ENCODE measurements around the gene FHOD3. TPM values are rescaled to one million over a fixed set of nuclear protein-coding genes. Genes with fewer than 3 reads are reported as not detected.

Gene FHOD3
- total and polyA plus RNA-seq, 4 donors: 0.57 to 1.3 (median 1.2) TPM; not detected in 1

DNA sequence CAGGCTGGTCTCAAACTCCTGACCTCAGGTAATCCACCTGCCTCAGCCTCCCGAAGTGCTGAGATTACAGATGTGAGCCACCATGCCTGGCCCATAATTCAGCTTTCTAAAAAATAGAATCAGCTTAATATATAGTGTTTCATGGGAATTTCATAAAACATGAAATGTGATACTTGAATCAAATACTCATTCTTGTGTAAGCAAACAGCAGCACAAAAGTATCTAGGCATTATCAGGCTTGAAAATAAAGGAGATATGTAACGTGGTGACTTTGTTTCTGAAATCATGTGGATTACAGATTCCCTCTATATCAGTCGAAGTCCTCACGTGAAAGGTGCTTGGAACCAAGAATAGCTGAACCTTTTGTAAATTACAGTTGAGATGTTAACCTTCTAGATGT is 229.1 kb downstream of the FHOD3 start:
- H3K27me3 ChIP-seq (ENCODE audit: control insufficient read depth in 4 of 4, insufficient read depth in 4 of 4, low read length in 3 of 4): no peaks in the 10 kb centered on the region

More for the DNA sequence above, 229.1 kb downstream of the FHOD3 start:
- Histone ChIP-seq H3K9ac (ENCODE audit: low read depth in 1 of 2, low read length in 2 of 2) (no peak overlapping the region), H3K36me3 (ENCODE audit: control insufficient read depth in 4 of 4, insufficient read depth in 3 of 4, low read depth in 1 of 4, low read length in 3 of 4) (no peaks in the 10 kb centered on the region), H3K9me3 (ENCODE audit: control insufficient read depth in 4 of 4, low read length in 3 of 4) (no peaks in the 10 kb centered on the region), H3K4me1 (ENCODE audit: control insufficient read depth in 4 of 4, insufficient read depth in 4 of 4, low read length in 3 of 4) (no peaks in the 10 kb centered on the region), H3K27ac (ENCODE audit: low read depth in 1 of 2, low read length in 2 of 2) (no peak overlapping the region), H3K4me3 (ENCODE audit: low read depth in 1 of 3, low read length in 3 of 3) (no peak overlapping the region)
- DNase-seq (ENCODE audit: low spot score): no peak
- no peak for TF ChIP-seq EGR1 (IDR thresholded peaks at IDR 0.05; ENCODE audit: low read depth in 2 of 2)
- no peak for TF ChIP-seq HNF4G (IDR thresholded peaks at IDR 0.05)
- TF ChIP-seq HNF4A (conservative IDR thresholded peaks at IDR 0.05): no peak
- no peak for TF ChIP-seq FOXA1 (IDR thresholded peaks at IDR 0.05)
- TF ChIP-seq, protein P1, sequence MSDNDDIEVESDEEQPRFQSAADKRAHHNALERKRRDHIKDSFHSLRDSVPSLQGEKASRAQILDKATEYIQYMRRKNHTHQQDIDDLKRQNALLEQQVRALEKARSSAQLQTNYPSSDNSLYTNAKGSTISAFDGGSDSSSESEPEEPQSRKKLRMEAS (IDR thresholded peaks at IDR 0.05): no peak
- TF ChIP-seq FOXA2 (IDR thresholded peaks at IDR 0.05): no peak
- no peak for TF ChIP-seq TAF1 (conservative IDR thresholded peaks at IDR 0.05)
- no peak for TF ChIP-seq YY1 (IDR thresholded peaks at IDR 0.05)
- TF ChIP-seq, protein P2, sequence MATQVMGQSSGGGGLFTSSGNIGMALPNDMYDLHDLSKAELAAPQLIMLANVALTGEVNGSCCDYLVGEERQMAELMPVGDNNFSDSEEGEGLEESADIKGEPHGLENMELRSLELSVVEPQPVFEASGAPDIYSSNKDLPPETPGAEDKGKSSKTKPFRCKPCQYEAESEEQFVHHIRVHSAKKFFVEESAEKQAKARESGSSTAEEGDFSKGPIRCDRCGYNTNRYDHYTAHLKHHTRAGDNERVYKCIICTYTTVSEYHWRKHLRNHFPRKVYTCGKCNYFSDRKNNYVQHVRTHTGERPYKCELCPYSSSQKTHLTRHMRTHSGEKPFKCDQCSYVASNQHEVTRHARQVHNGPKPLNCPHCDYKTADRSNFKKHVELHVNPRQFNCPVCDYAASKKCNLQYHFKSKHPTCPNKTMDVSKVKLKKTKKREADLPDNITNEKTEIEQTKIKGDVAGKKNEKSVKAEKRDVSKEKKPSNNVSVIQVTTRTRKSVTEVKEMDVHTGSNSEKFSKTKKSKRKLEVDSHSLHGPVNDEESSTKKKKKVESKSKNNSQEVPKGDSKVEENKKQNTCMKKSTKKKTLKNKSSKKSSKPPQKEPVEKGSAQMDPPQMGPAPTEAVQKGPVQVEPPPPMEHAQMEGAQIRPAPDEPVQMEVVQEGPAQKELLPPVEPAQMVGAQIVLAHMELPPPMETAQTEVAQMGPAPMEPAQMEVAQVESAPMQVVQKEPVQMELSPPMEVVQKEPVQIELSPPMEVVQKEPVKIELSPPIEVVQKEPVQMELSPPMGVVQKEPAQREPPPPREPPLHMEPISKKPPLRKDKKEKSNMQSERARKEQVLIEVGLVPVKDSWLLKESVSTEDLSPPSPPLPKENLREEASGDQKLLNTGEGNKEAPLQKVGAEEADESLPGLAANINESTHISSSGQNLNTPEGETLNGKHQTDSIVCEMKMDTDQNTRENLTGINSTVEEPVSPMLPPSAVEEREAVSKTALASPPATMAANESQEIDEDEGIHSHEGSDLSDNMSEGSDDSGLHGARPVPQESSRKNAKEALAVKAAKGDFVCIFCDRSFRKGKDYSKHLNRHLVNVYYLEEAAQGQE (IDR thresholded peaks at IDR 0.05): no peak
- TF ChIP-seq, protein P3, sequence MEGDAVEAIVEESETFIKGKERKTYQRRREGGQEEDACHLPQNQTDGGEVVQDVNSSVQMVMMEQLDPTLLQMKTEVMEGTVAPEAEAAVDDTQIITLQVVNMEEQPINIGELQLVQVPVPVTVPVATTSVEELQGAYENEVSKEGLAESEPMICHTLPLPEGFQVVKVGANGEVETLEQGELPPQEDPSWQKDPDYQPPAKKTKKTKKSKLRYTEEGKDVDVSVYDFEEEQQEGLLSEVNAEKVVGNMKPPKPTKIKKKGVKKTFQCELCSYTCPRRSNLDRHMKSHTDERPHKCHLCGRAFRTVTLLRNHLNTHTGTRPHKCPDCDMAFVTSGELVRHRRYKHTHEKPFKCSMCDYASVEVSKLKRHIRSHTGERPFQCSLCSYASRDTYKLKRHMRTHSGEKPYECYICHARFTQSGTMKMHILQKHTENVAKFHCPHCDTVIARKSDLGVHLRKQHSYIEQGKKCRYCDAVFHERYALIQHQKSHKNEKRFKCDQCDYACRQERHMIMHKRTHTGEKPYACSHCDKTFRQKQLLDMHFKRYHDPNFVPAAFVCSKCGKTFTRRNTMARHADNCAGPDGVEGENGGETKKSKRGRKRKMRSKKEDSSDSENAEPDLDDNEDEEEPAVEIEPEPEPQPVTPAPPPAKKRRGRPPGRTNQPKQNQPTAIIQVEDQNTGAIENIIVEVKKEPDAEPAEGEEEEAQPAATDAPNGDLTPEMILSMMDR (IDR thresholded peaks at IDR 0.05; ENCODE audit: low read depth, low read length, missing input control): no peak
- TF ChIP-seq NR2F2 (IDR thresholded peaks at IDR 0.05): no peak
- no peak for TF ChIP-seq SP1 (IDR thresholded peaks at IDR 0.05)
- no peak for TF ChIP-seq GABPA (IDR thresholded peaks at IDR 0.05 in 1 of 2, conservative IDR thresholded peaks at IDR 0.05 in 1 of 2)
- no peak for TF ChIP-seq RXRA (IDR thresholded peaks at IDR 0.05)
- no peak for TF ChIP-seq JUND (IDR thresholded peaks at IDR 0.05)
- TF ChIP-seq, protein P4, sequence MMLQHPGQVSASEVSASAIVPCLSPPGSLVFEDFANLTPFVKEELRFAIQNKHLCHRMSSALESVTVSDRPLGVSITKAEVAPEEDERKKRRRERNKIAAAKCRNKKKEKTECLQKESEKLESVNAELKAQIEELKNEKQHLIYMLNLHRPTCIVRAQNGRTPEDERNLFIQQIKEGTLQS (IDR thresholded peaks at IDR 0.05): no peak
- TF ChIP-seq RAD21 (IDR thresholded peaks at IDR 0.05): no peak
- TF ChIP-seq, protein P5, sequence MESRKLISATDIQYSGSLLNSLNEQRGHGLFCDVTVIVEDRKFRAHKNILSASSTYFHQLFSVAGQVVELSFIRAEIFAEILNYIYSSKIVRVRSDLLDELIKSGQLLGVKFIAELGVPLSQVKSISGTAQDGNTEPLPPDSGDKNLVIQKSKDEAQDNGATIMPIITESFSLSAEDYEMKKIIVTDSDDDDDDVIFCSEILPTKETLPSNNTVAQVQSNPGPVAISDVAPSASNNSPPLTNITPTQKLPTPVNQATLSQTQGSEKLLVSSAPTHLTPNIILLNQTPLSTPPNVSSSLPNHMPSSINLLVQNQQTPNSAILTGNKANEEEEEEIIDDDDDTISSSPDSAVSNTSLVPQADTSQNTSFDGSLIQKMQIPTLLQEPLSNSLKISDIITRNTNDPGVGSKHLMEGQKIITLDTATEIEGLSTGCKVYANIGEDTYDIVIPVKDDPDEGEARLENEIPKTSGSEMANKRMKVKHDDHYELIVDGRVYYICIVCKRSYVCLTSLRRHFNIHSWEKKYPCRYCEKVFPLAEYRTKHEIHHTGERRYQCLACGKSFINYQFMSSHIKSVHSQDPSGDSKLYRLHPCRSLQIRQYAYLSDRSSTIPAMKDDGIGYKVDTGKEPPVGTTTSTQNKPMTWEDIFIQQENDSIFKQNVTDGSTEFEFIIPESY (IDR thresholded peaks at IDR 0.05): no peak
- WGBS: 89% methylated on average over 4 of the region's 4 CpGs
